ENCODE measurements around the gene SOHLH1.

SOHLH1 gene

DNA sequence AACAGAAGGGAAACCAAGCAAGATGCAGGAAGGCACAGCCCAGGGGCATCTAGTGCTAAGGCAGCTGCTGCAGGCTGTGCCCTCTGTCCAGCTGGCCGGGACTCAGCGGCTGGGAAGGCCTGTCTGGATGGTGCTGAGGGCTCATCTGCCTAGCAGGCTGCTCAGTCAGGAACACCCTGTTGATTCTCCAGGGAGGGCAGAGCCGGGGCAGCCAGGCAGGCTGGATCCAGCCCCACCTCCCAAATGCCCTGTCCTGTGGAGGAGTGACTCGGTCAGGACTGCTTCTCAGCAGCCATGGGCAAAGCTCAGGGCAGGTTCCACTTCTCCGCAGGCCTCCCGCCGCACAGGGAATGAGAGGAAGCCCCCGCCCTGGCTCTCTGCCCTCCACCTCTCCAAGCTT, 44.0 kb downstream of the SOHLH1 start:
- no peak for DNase-seq

GRCh38 chr9:135650408-135650807, 48.9 kb downstream of the SOHLH1 start:
- DNase-seq = no peak

GRCh38 chr9:135649508-135649907, 49.8 kb downstream of the SOHLH1 start:
- no peak for DNase-seq

- DNase-seq = no peak
Measured at GRCh38 chr9:135648494-135649410, 50.5 kb downstream of the SOHLH1 start.

DNA sequence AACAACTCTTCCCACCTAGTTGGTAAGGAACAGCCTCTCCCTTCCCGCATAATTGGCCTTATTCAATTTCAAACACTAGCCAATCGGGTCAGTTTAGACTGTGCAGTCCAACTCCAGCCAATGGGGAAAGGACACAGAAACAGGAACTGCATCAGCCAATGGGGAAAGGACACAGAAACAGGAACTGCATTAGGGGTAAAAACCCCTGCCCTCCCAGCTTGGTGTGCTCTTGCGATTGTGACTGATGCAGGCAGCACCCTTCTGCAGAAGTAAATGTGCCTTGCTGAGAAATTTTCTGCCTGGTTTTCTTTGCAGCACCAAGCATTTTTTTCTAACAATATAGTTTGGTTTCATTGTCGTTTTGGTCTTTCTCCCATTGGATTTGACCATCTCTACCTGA, 51.4 kb downstream of the SOHLH1 start:
- no peak for DNase-seq

GRCh38 chr9:135644631-135645218, 54.6 kb downstream of the SOHLH1 start:
- DNase-seq = no peak

Measured in activated effector memory CD4-positive, alpha-beta T cell treated with anti-CD3 and anti-CD28 coated beads, Interleukin-2, amount 50 U/mL, for 16 hours (primary cell).